OCI-LY3 (cell line): ENCODE results near the gene DEPDC5.
"Not testable (repeated sequence)": the region's sequence is repeated elsewhere in the genome, so short reads cannot be mapped to it uniquely, and the experiment has no call there.

Experiments used
- H2AFZ ChIP-seq: fragments of 200-600, 300-600 bp; shearing (Covaris generic); 2 replicates; pipeline ENCODE4 v1.6.0; 2014; ENCODE audit warnings: antibody characterized with exemption, low read depth, low read length
- H3K27ac ChIP-seq: fragments of 200-600, 300-600 bp; sonication (generic); 2 replicates; pipeline ENCODE4 v1.5.1; 2014; ENCODE audit warnings: mild to moderate bottlenecking, low read length, moderate library complexity, mixed read lengths
- H3K27me3 ChIP-seq: fragments of 200-600, 300-600 bp; sonication (generic); 2 replicates; pipeline ENCODE4 v1.6.1; 2014; ENCODE audit warnings: low read depth, low read length, mixed read lengths
- H3K36me3 ChIP-seq: fragments of 200-600, 300-600 bp; sonication (generic); replicated peaks from 2 replicates; pipeline ENCODE3; 2014; ENCODE audit warnings: low read depth, low read length, mixed read lengths
- H3K4me1 ChIP-seq: fragments of 300-600, 200-600 bp; sonication (generic); 2 replicates; pipeline ENCODE4 v1.6.1; 2014; ENCODE audit warnings: low read length, mixed read lengths
- H3K4me2 ChIP-seq: fragments of 200-600, 300-600 bp; sonication (generic); 2 replicates; pipeline ENCODE4 v1.6.1; 2014; ENCODE audit warnings: low read length, mixed read lengths
- H3K4me3 ChIP-seq: fragments of 300-600, 200-600 bp; sonication (generic); 2 replicates; pipeline ENCODE4 v1.5.1; 2014; ENCODE audit warnings: antibody characterized with exemption, mild to moderate bottlenecking, low read length, moderate library complexity
- H3K79me2 ChIP-seq: fragments of 300-600, 200-600 bp; shearing (Covaris generic); 2 replicates; pipeline ENCODE4 v1.6.1; 2014; ENCODE audit warnings: mild to moderate bottlenecking, low read length, mixed read lengths
- H3K9ac ChIP-seq: fragments of 300-600, 200-600 bp; shearing (Covaris generic); 2 replicates; pipeline ENCODE4 v1.6.0; 2014; ENCODE audit warnings: mild to moderate bottlenecking, low read length, moderate library complexity
- H3K9me3 ChIP-seq: fragments of 200-600, 300-600 bp; shearing (Covaris generic); 2 replicates; pipeline ENCODE4 v1.6.1; 2014; ENCODE audit warnings: low read length, mixed read lengths; ENCODE audit not compliant: insufficient read depth
- H4K20me1 ChIP-seq: fragments of 200-600, 300-600 bp; sonication (generic); 2 replicates; pipeline ENCODE4 v1.6.1; 2016; ENCODE audit warnings: low read length, mixed read lengths; ENCODE audit not compliant: insufficient read depth
- EZH2phosphoT487 ChIP-seq: fragments of 200-600 bp; shearing (Covaris generic); IDR thresholded peaks from 2 replicates; pipeline ENCODE4 v1.6.1; 2018; ENCODE audit warnings: antibody characterized with exemption, mixed run types, low read depth
- TF ChIP-seq, protein P1 (sequence below): fragments of 200-600, 300-600 bp; sonication (generic); IDR thresholded peaks from 2 replicates; pipeline ENCODE4 v1.5.1; 2014; ENCODE audit warnings: antibody characterized with exemption, low read length, low read depth

The DEPDC5 gene

GRCh38 chr22:31802575-31802974 lies 48.8 kb downstream of the DEPDC5 start:
- no peaks in the 10 kb centered on the region for H4K20me1 ChIP-seq
- no peak overlapping the region for H2AFZ ChIP-seq
- no peak overlapping the region for H3K27ac ChIP-seq
- H3K4me3 ChIP-seq: no peak overlapping the region
- no peaks in the 10 kb centered on the region for H3K4me1 ChIP-seq
- TF ChIP-seq EZH2phosphoT487: no peak
- TF ChIP-seq, protein P1, sequence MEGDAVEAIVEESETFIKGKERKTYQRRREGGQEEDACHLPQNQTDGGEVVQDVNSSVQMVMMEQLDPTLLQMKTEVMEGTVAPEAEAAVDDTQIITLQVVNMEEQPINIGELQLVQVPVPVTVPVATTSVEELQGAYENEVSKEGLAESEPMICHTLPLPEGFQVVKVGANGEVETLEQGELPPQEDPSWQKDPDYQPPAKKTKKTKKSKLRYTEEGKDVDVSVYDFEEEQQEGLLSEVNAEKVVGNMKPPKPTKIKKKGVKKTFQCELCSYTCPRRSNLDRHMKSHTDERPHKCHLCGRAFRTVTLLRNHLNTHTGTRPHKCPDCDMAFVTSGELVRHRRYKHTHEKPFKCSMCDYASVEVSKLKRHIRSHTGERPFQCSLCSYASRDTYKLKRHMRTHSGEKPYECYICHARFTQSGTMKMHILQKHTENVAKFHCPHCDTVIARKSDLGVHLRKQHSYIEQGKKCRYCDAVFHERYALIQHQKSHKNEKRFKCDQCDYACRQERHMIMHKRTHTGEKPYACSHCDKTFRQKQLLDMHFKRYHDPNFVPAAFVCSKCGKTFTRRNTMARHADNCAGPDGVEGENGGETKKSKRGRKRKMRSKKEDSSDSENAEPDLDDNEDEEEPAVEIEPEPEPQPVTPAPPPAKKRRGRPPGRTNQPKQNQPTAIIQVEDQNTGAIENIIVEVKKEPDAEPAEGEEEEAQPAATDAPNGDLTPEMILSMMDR: no peak
- no peaks in the 10 kb centered on the region for H3K9me3 ChIP-seq
- H3K79me2 ChIP-seq: no peaks in the 10 kb centered on the region
- peaks cover 23% of the 10 kb centered on the region for H3K36me3 ChIP-seq
- no peaks in the 10 kb centered on the region for H3K27me3 ChIP-seq
- no peak overlapping the region for H3K4me2 ChIP-seq
- no peak overlapping the region for H3K9ac ChIP-seq

DNA sequence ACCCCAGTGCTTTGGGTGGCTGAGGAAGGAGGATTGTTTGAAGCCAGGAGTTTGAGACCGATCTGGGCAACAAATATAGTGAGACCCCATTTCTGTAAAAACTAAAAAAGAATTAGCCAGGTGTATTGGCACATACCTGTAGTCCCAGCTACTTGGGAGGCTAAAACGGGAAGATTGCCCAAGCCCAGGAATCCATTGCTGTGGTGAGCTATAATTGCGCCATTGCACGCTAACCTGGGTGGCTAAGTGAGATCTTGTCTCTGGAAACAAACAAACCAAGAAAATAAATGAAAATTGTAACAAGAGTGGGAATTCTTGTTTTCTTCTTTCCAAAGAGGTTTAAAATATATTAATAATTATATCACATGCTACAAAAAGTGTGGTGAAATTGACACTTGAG lies 52.9 kb downstream of the DEPDC5 start:
- Histone ChIP-seq H3K36me3 (peaks cover 17% of the 10 kb centered on the region), H3K27ac (no peak overlapping the region), H3K9me3 (no peaks in the 10 kb centered on the region), H3K4me1 (no peaks in the 10 kb centered on the region), H3K27me3 (no peaks in the 10 kb centered on the region), H3K4me2 (no peak overlapping the region), H3K4me3 (no peak overlapping the region), H3K9ac (no peak overlapping the region), H2AFZ (no peak overlapping the region), H3K79me2 (no peaks in the 10 kb centered on the region), H4K20me1 (no peaks in the 10 kb centered on the region)
- TF ChIP-seq EZH2phosphoT487: no peak

DNA sequence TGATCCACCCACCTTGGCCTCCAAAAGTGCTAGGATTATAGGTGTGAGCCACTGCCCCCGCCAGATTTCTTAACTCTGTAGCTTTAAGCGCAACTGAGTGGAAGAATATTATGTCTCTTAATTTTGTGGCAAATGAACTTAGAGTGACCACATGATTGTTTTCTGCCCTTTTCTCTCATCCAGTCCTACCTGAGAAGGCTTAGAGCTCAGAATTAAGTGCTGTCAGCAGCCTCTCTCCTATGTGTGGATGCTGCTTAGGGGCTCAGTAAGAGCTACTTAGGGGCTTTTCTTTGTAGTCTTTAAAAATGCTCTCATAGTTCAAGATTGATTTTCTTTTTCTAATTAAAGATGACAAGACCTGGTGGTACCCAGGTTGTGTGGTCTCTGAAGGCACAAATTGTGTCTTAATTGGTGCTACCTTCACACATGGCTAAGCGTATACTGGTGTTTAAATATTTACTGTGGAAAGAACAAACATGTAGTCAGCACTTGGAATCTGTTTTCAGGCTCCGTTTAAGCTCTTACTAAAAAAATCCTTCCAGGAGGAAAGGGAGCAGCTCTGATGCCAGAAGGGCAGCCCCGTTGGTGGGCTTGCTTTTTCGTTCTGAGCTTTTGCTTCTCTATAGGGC lies 59.3 kb downstream of the DEPDC5 start:
- TF ChIP-seq EZH2phosphoT487: no peak
- TF ChIP-seq, protein P1: no peak
- H3K27ac ChIP-seq: no peak overlapping the region
- H2AFZ ChIP-seq: no peak overlapping the region
- H3K9me3 ChIP-seq: no peaks in the 10 kb centered on the region
- H3K9ac ChIP-seq: no peak overlapping the region
- H3K79me2 ChIP-seq: no peaks in the 10 kb centered on the region
- no peaks in the 10 kb centered on the region for H3K27me3 ChIP-seq
- no peaks in the 10 kb centered on the region for H4K20me1 ChIP-seq
- peaks cover 25% of the 10 kb centered on the region for H3K36me3 ChIP-seq
- H3K4me3 ChIP-seq: no peak overlapping the region
- no peaks in the 10 kb centered on the region for H3K4me1 ChIP-seq
- H3K4me2 ChIP-seq: no peak overlapping the region

GRCh38 chr22:31813898-31814297 lies 60.1 kb downstream of the DEPDC5 start:
- H3K27ac ChIP-seq: not testable (repeated sequence)

GRCh38 chr22:31814942-31815341 lies 61.1 kb downstream of the DEPDC5 start:
- H3K27me3 ChIP-seq: no peaks in the 10 kb centered on the region
- H3K4me2 ChIP-seq: no peak overlapping the region
- H3K4me3 ChIP-seq: no peak overlapping the region
- TF ChIP-seq, protein P1: no peak
- no peak for TF ChIP-seq EZH2phosphoT487
- no peak overlapping the region for H3K27ac ChIP-seq
- H3K36me3 ChIP-seq: peaks cover 37% of the 10 kb centered on the region
- no peaks in the 10 kb centered on the region for H3K9me3 ChIP-seq
- no peaks in the 10 kb centered on the region for H3K79me2 ChIP-seq
- H3K4me1 ChIP-seq: no peaks in the 10 kb centered on the region
- H4K20me1 ChIP-seq: no peaks in the 10 kb centered on the region
- no peak overlapping the region for H2AFZ ChIP-seq
- no peak overlapping the region for H3K9ac ChIP-seq

More at GRCh38 chr22:31813898-31814297, 60.1 kb downstream of the DEPDC5 start:
- not testable (repeated sequence) for H3K9me3 ChIP-seq, H4K20me1 ChIP-seq, H3K4me1 ChIP-seq, H3K79me2 ChIP-seq, H3K4me2 ChIP-seq, H3K27me3 ChIP-seq, H3K4me3 ChIP-seq, H2AFZ ChIP-seq, H3K9ac ChIP-seq
- peaks cover 33% of the 10 kb centered on the region for H3K36me3 ChIP-seq

DNA sequence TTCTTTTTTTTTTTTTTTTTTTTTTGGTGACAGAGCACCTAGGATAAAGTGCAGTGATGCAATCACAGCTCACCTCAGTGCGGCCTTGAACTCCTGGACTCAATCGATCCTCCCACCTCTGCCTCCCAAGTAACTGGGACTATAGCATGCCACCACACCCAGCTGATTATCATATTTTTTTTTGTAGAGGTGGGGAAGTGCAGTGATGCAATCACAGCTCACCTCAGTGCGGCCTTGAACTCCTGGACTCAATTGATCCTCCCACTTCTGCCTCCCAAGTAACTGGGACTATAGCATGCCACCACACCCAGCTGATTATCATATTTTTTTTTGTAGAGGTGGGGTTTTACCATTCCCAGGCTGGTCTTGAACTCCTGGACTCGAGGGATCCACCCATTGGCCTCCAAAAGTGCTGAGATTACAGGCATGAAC lies 61.6 kb downstream of the DEPDC5 start:
- H3K27ac ChIP-seq, H4K20me1 ChIP-seq, H3K4me2 ChIP-seq, H3K4me1 ChIP-seq, H3K79me2 ChIP-seq, H3K9ac ChIP-seq, H3K4me3 ChIP-seq, H3K27me3 ChIP-seq, H2AFZ ChIP-seq, H3K9me3 ChIP-seq: not testable (repeated sequence)
- H3K36me3 ChIP-seq: peaks cover 37% of the 10 kb centered on the region
